Cerebellar cortex (tissue), 1 donor: ENCODE measurements around the gene FAM98B.

Source experiments
- DNase-seq: peaks from one replicate; pipeline ENCODE4 v3.0.0-alpha.2; 2015; ENCODE audit warnings: low spot score

The FAM98B gene

GRCh38 chr15:38461066-38461833 is 7.3 kb downstream of the FAM98B start:
- DNase-seq, result no peak

GRCh38 chr15:38463893-38464292 is 10.0 kb downstream of the FAM98B start:
- DNase-seq, result no peak

- no peak for DNase-seq
Observed at GRCh38 chr15:38464675-38465074, 10.7 kb downstream of the FAM98B start.

GRCh38 chr15:38470816-38471215 is 16.9 kb downstream of the FAM98B start:
- no peak for DNase-seq

GRCh38 chr15:38471974-38472373 is 18.0 kb downstream of the FAM98B start:
- DNase-seq, result no peak

GRCh38 chr15:38474155-38474757 is 20.3 kb downstream of the FAM98B start:
- DNase-seq, result peak; percentile 94

GRCh38 chr15:38475361-38475760 is 21.4 kb downstream of the FAM98B start:
- DNase-seq, result peak; percentile 79

GRCh38 chr15:38476120-38476519 is 22.2 kb downstream of the FAM98B start:
- no peak for DNase-seq

- DNase-seq, result no peak
Observed at GRCh38 chr15:38477637-38478036, 23.7 kb downstream of the FAM98B start.

- no peak for DNase-seq
Observed at GRCh38 chr15:38479266-38479665, 25.3 kb downstream of the FAM98B start.

- no peak for DNase-seq
Observed at GRCh38 chr15:38479756-38480155, 25.8 kb downstream of the FAM98B start.

GRCh38 chr15:38481113-38481512 is 27.2 kb downstream of the FAM98B start:
- DNase-seq, result no peak

- DNase-seq, result no peak
Observed at GRCh38 chr15:38481761-38482160, 27.8 kb downstream of the FAM98B start.

GRCh38 chr15:38482572-38482971 is 28.6 kb downstream of the FAM98B start:
- no peak for DNase-seq

- DNase-seq, result no peak
Observed at GRCh38 chr15:38486936-38487335, 33.0 kb downstream of the FAM98B start.

- no peak for DNase-seq
Observed at GRCh38 chr15:38487378-38487777, 33.5 kb downstream of the FAM98B start.

GRCh38 chr15:38490242-38490922 is 36.5 kb downstream of the FAM98B start:
- DNase-seq, result no peak

- no peak for DNase-seq
Observed at GRCh38 chr15:38496151-38496550, 42.2 kb downstream of the FAM98B start.

GRCh38 chr15:38499651-38500050 is 45.7 kb downstream of the FAM98B start:
- DNase-seq, result no peak

GRCh38 chr15:38503496-38503895 is 49.6 kb downstream of the FAM98B start:
- no peak for DNase-seq

GRCh38 chr15:38504680-38505467 is 50.9 kb downstream of the FAM98B start:
- DNase-seq, result no peak

- DNase-seq, result no peak
Observed at GRCh38 chr15:38506997-38507396, 53.1 kb downstream of the FAM98B start.
